Measurements from ENCODE around the gene ZER1. TPM values are rescaled to one million over a fixed set of nuclear protein-coding genes. Genes with fewer than 3 reads are reported as not detected.

The ZER1 gene
- total and polyA plus RNA-seq, 2 of the 4 experiments (the other 2 are of a cell fraction) = 7.7 to 34.9 TPM

GRCh38 chr9:128720841-128721486 lies 50.8 kb downstream of the ZER1 start:
- Histone ChIP-seq H3K9me3 (ENCODE audit: control insufficient read depth, insufficient read depth, low read length) (no peaks in the 10 kb centered on the region), H2AK5ac (ENCODE audit: low read depth, low read length) (no peak overlapping the region), H2BK5ac (ENCODE audit: low read depth, low read length, poor library complexity, severe bottlenecking) (no peak overlapping the region), H3K4me3 (ENCODE audit: insufficient read depth, low read depth, low read length) (no peak overlapping the region), H3K4me1 (ENCODE audit: control insufficient read depth, insufficient read depth, low read length) (peaks cover 4% of the 10 kb centered on the region; the same call in 1 of the 2 replicates), H4K5ac (ENCODE audit: low read depth, low read length) (no peak overlapping the region), H4K8ac (ENCODE audit: low read depth in 2 of 2, low read length in 2 of 2) (no peak overlapping the region), H3K4me2 (ENCODE audit: low read depth, low read length) (no peak overlapping the region), H4K20me1 (ENCODE audit: insufficient read depth, low read length) (no peaks in the 10 kb centered on the region), H2AFZ (replicated peaks; ENCODE audit: low read length, poor library complexity) (no peak overlapping the region), H3K18ac (ENCODE audit: low read depth, low read length) (no peak overlapping the region), H2BK120ac (ENCODE audit: low read depth, low read length) (no peak overlapping the region), H2BK20ac (ENCODE audit: low read depth, low read length) (no peak overlapping the region), H3K23ac (ENCODE audit: low read depth, low read length) (no peak overlapping the region), H3K79me1 (ENCODE audit: low read depth in 1 of 2, low read length in 2 of 2) (peaks cover 3 to 15% of the 10 kb centered on the region in 2 experiments), H3K56ac (ENCODE audit: extremely low read depth, insufficient read depth, low read length) (no peak overlapping the region), H4K91ac (ENCODE audit: insufficient read depth, low read depth, low read length) (no peak overlapping the region), H3K27me3 (ENCODE audit: control insufficient read depth, insufficient read depth, low read length) (no peaks in the 10 kb centered on the region), H3K4ac (ENCODE audit: low read depth, low read length) (no peak overlapping the region), H3K14ac (replicated peaks; ENCODE audit: low read depth, low read length) (no peak overlapping the region), H3K36me3 (ENCODE audit: control insufficient read depth, insufficient read depth, low read length) (peaks cover 3% of the 10 kb centered on the region), H2AK9ac (replicated peaks; ENCODE audit: low read depth, low read length, poor library complexity) (no peak overlapping the region), H3K9me1 (ENCODE audit: insufficient read depth, low read length) (peaks cover 9% of the 10 kb centered on the region), H2BK15ac (ENCODE audit: low read depth, low read length) (no peak overlapping the region), H3K9ac (ENCODE audit: low read depth, low read length) (no peak overlapping the region), H3K27ac (ENCODE audit: insufficient read depth, low read length) (no peak overlapping the region)
- ATAC-seq (ENCODE audit: low read depth) = no peak
- DNase-seq = no peak
- CTCF ChIA-PET = no interaction called here
- in situ Hi-C loops (cut with MboI; ENCODE audit: low sequenced_read_pairs) = no loop called here
- 92% methylated on average over 2 of the region's 22 CpGs; no CpG with 5 or more reads in 1 of the 2 experiments for WGBS, 2 experiments (ENCODE audit: extremely low coverage in 2 of 2, insufficient read length in 1 of 2)
- POLR2A ChIA-PET (ENCODE audit: unreplicated experiment) = no interaction called here
- dilution Hi-C loops (cut with HindIII; ENCODE audit: low sequenced_read_pairs, unreplicated experiment) = no loop called here
- TF ChIP-seq RFX5 (IDR thresholded peaks at IDR 0.05; ENCODE audit: low read depth, low read length) = no peak
- no peak for TF ChIP-seq MAFK (IDR thresholded peaks at IDR 0.05; ENCODE audit: low read depth, low read length)
- TF ChIP-seq MXI1 (IDR thresholded peaks at IDR 0.05; ENCODE audit: borderline replicate concordance, low read depth, low read length) = no peak
- TF ChIP-seq RCOR1 (IDR thresholded peaks at IDR 0.05; ENCODE audit: insufficient replicate concordance, low read length) = no peak
- no peak for TF ChIP-seq CHD1 (IDR thresholded peaks at IDR 0.05; ENCODE audit: low read depth, low read length)
- intact Hi-C loops (cut with micrococcal nuclease) = no loop called here
- no TSS peak for BruUV-seq (replicated peaks)
